ENCODE results near the gene HNRNPA0.

DNA sequence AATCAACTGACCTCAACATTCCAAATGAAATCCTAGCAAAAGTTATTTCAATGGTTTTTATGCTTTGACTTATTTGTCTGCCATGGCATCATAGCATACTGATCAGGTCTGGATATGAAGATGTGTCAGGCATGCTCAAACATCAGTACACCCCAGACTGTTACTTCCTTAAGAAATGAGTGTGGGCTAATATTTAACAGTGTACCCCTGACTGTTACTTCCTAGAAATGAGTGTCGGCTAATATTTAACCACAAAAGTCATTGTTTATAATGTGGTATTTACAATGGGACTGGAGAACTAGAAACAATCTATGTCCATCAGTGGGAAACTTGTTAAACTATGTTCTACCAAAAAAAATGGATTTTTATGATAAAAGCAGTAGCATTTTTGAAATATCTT, 38.1 kb upstream of the HNRNPA0 start:
- TF ChIP-seq, protein P1, sequence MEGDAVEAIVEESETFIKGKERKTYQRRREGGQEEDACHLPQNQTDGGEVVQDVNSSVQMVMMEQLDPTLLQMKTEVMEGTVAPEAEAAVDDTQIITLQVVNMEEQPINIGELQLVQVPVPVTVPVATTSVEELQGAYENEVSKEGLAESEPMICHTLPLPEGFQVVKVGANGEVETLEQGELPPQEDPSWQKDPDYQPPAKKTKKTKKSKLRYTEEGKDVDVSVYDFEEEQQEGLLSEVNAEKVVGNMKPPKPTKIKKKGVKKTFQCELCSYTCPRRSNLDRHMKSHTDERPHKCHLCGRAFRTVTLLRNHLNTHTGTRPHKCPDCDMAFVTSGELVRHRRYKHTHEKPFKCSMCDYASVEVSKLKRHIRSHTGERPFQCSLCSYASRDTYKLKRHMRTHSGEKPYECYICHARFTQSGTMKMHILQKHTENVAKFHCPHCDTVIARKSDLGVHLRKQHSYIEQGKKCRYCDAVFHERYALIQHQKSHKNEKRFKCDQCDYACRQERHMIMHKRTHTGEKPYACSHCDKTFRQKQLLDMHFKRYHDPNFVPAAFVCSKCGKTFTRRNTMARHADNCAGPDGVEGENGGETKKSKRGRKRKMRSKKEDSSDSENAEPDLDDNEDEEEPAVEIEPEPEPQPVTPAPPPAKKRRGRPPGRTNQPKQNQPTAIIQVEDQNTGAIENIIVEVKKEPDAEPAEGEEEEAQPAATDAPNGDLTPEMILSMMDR (IDR thresholded peaks at IDR 0.05) = no peak
- TF ChIP-seq EP300 (IDR thresholded peaks at IDR 0.05) (no peak), POLR2A (IDR thresholded peaks at IDR 0.05) (no peak)
